ENCODE measurements around the gene ABHD14A. TPM values are rescaled to one million over a fixed set of nuclear protein-coding genes. Genes with fewer than 3 reads are reported as not detected.

ABHD14A gene
- polyA plus RNA-seq, 2 of the 4 experiments (the other 2 are of a cell fraction): 6.3 to 9.5 TPM

DNA sequence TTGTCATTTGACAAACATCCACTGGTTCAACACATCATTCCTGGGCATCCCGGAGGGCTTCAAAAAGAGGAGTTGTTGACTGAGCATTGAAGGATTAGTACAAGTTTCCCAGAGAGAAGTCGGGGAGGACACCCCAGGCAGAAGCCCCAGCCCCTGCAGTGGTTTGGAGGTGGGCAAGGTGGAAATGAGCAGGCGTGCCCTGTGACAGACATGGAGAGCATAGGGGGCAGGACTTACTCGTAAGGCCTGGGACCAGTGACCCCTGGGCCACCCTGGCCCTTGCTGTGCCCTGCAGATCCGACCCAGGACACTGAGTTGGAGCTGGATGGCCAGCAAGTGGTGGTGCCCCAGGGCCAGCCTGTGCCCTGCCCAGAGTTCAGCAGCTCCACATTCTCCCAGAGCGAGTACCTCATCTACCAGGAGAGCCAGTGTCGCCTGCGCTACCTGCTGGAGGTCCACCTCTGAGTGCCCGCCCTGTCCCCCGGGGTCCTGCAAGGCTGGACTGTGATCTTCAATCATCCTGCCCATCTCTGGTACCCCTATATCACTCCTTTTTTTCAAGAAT is 26.8 kb upstream of the ABHD14A start:
- 81% methylated on average over 9 of the region's 10 CpGs for WGBS (ENCODE audit: missing lambda C conversion rate)
- ChIA-PET CTCF (no interaction called here), POLR2A (no interaction called here)
- TF ChIP-seq CHD2 (IDR thresholded peaks at IDR 0.05; ENCODE audit: low read length, partially characterized antibody) (no peak), ZFP36 (IDR thresholded peaks at IDR 0.05; ENCODE audit: borderline replicate concordance, partially characterized antibody) (no peak), NR3C1 (IDR thresholded peaks at IDR 0.05) (no peak)
- DNase-seq (ENCODE audit: low read depth in 1 of 2, low spot score in 1 of 2) (no peak), FAIRE-seq (no peak), ATAC-seq (no peak)
- H3K9me3 ChIP-seq: no peaks in the 10 kb centered on the region
- peaks cover 5% of the 10 kb centered on the region for H3K4me1 ChIP-seq
- H3K4me2 ChIP-seq: no peak overlapping the region
- H3K27ac ChIP-seq: no peak overlapping the region
- H3K4me3 ChIP-seq: no peak overlapping the region

- Histone ChIP-seq H3K4me1 (no peaks in the 10 kb centered on the region; the same call in 1 of the 3 replicates), H3K4me2 (no peak overlapping the region), H3K9me3 (no peaks in the 10 kb centered on the region), H3K4me3 (no peak overlapping the region), H3K27ac (no peak overlapping the region)
- ChIA-PET POLR2A (no interaction called here), CTCF (no interaction called here)
- no peak for FAIRE-seq
- WGBS (ENCODE audit: missing lambda C conversion rate): 93% methylated on average over 4 of the region's 5 CpGs
- no peak for ATAC-seq
- TF ChIP-seq RFX5 (IDR thresholded peaks at IDR 0.05): no peak
- no peak for TF ChIP-seq HEYL (CRISPR knock-in tag; IDR thresholded peaks at IDR 0.05)
- TF ChIP-seq ZNF302 (CRISPR knock-in tag; IDR thresholded peaks at IDR 0.05): no peak
- no peak for TF ChIP-seq POLR2A (IDR thresholded peaks at IDR 0.05; ENCODE audit: low read length)
- no peak for TF ChIP-seq ZFP36 (IDR thresholded peaks at IDR 0.05; ENCODE audit: borderline replicate concordance, partially characterized antibody)
- no peak for TF ChIP-seq RAD21 (conservative IDR thresholded peaks at IDR 0.05 in 1 of 2, IDR thresholded peaks at IDR 0.05 in 1 of 2)
- no peak for TF ChIP-seq TP53 (CRISPR knock-in tag; IDR thresholded peaks at IDR 0.05)
- TF ChIP-seq MAZ (IDR thresholded peaks at IDR 0.05; ENCODE audit: borderline replicate concordance, low read depth, low read length): no peak
- TF ChIP-seq, protein P1, sequence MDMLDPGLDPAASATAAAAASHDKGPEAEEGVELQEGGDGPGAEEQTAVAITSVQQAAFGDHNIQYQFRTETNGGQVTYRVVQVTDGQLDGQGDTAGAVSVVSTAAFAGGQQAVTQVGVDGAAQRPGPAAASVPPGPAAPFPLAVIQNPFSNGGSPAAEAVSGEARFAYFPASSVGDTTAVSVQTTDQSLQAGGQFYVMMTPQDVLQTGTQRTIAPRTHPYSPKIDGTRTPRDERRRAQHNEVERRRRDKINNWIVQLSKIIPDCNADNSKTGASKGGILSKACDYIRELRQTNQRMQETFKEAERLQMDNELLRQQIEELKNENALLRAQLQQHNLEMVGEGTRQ (IDR thresholded peaks at IDR 0.05): no peak
- TF ChIP-seq FOSB (CRISPR knock-in tag; IDR thresholded peaks at IDR 0.05): no peak
- no peak for DNase-seq (ENCODE audit: low read depth in 1 of 2, low spot score in 1 of 2)
Observed at GRCh38 chr3:51949121-51949520, 25.7 kb upstream of the ABHD14A start.

DNA sequence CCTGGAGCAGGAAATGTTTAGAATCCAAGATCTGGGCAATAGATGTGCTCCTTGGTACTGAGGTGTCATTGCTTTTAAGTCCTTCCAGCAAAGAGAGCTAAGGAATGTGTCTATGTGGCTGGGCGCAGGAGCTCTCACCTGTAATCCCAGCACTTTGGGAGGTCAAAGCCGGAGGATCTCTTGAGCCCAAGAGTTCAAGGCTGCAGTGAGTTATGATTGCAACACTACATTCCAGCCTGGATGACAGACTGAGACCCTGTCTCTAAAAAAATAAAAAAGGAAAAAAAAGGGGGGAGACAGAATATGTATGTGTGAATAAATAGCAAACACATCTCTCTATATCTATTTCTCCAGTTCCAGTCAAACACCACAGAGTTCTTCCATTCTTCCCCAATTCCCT is 24.0 kb upstream of the ABHD14A start:
- FAIRE-seq: no peak
- ChIA-PET POLR2A (no interaction called here), CTCF (interaction anchor here (1.4 to 1.5 kb wide), 2 partner anchors 8 to 10 kb away, joined by 3 to 7 read pairs; partner anchors contain the start of genes PARP3 and RRP9)
- ATAC-seq: no peak
- no peak for DNase-seq (ENCODE audit: low read depth in 1 of 2, low spot score in 1 of 2)
- no peak overlapping the region for H3K27ac ChIP-seq
- 88% methylated on average over 2 of the region's 2 CpGs for WGBS (ENCODE audit: missing lambda C conversion rate)
- H3K4me3 ChIP-seq: no peak overlapping the region
- no peaks in the 10 kb centered on the region for H3K9me3 ChIP-seq
- no peak overlapping the region for H3K4me2 ChIP-seq
- TF ChIP-seq FOXS1 (CRISPR knock-in tag; IDR thresholded peaks at IDR 0.05) (no peak), ZSCAN20 (CRISPR knock-in tag; IDR thresholded peaks at IDR 0.05) (no peak), JUN (IDR thresholded peaks at IDR 0.05) (no peak), KDM5A (IDR thresholded peaks at IDR 0.05) (no peak), ZFP36 (IDR thresholded peaks at IDR 0.05; ENCODE audit: borderline replicate concordance, partially characterized antibody) (no peak)
- H3K4me1 ChIP-seq: no peaks in the 10 kb centered on the region; the same call in 1 of the 3 replicates

GRCh38 chr3:51953445-51953844 is 21.4 kb upstream of the ABHD14A start:
- FAIRE-seq (no peak), DNase-seq (ENCODE audit: low read depth in 1 of 2, low spot score in 1 of 2) (no peak), ATAC-seq (peak in 1 of 2 experiments; percentile 47; a peak in 3 of 6 replicates)
- POLR2A ChIA-PET: interaction anchor here (1.0 kb wide), 1 partner anchor 42 kb away, joined by 4 read pairs; the partner anchor contains the start of gene RPL29
- Histone ChIP-seq H3K4me2 (0 out of 3 replicates have a peak overlapping the region, but pooled peaks have one; percentile 19), H3K4me1 (no peaks in the 10 kb centered on the region; the same call in 1 of the 3 replicates), H3K9me3 (no peaks in the 10 kb centered on the region), H3K27ac (no peak overlapping the region), H3K4me3 (no peak overlapping the region)
- CTCF ChIA-PET: interaction anchor here (1.2 to 3.2 kb wide), 3 partner anchors 9 to 21 kb away, joined by 3 to 15 read pairs (median 8); partner anchors contain the start of genes ABHD14A, ABHD14B and PARP3
- WGBS (ENCODE audit: missing lambda C conversion rate): 67% methylated on average over 3 of the region's 3 CpGs
- peak; percentile 44 for TF ChIP-seq MAFK (IDR thresholded peaks at IDR 0.05; ENCODE audit: partially characterized antibody)
- TF ChIP-seq EP300 (IDR thresholded peaks at IDR 0.05): no peak
- TF ChIP-seq CEBPB (IDR thresholded peaks at IDR 0.05): 0 out of 4 replicates have a peak, but pooled peaks of 1 of the 2 experiments have one; percentile 20
